Measurements from ENCODE around the gene RXRB. TPM values are rescaled to one million over a fixed set of nuclear protein-coding genes. Genes with fewer than 3 reads are reported as not detected.
A peak's percentile ranks its signal among the peaks of the same experiment; 100 is the strongest.

The RXRB gene
- total RNA-seq, 2 experiments from 2014 or later = 40.9 to 41.4 TPM

DNA sequence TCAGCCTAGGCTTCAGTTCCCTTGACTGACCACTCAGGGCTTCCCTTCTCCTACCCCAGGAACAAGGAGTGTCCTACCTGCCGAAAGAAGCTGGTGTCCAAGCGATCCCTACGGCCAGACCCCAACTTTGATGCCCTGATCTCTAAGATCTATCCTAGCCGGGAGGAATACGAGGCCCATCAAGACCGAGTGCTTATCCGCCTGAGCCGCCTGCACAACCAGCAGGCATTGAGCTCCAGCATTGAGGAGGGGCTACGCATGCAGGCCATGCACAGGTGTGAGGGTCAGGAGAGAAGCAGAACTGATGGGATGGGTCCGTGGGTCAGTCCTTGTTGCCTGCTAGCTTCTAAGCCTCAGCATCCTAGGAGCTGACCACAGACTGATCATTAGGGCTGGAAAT lies 9.4 kb upstream of the RXRB start:
- Mint-ChIP-seq H3K27me3 (peaks cover 20% of the 10 kb centered on the region), H3K9me3 (no peaks in the 10 kb centered on the region), H3K4me1 (ENCODE audit: low read depth) (peaks cover 55% of the 10 kb centered on the region), H3K27ac (no peak overlapping the region), H3K4me3 (peak overlapping the region; percentile 88), H3K36me3 (peaks cover 30% of the 10 kb centered on the region)
- DNase-seq = peak; percentile 5
- intact Hi-C loops (cut with micrococcal nuclease) = loop anchor here (5.0 kb wide), 1 partner anchor 368 kb away; the partner anchor contains the start of gene PSMB8
- ChIA-PET POLR2A (no interaction called here), CTCF (interaction anchor here (2.5 to 2.9 kb wide), 2 partner anchors 12 to 39 kb away, joined by 19 to 21 read pairs; no protein-coding TSS in a partner anchor)

DNA sequence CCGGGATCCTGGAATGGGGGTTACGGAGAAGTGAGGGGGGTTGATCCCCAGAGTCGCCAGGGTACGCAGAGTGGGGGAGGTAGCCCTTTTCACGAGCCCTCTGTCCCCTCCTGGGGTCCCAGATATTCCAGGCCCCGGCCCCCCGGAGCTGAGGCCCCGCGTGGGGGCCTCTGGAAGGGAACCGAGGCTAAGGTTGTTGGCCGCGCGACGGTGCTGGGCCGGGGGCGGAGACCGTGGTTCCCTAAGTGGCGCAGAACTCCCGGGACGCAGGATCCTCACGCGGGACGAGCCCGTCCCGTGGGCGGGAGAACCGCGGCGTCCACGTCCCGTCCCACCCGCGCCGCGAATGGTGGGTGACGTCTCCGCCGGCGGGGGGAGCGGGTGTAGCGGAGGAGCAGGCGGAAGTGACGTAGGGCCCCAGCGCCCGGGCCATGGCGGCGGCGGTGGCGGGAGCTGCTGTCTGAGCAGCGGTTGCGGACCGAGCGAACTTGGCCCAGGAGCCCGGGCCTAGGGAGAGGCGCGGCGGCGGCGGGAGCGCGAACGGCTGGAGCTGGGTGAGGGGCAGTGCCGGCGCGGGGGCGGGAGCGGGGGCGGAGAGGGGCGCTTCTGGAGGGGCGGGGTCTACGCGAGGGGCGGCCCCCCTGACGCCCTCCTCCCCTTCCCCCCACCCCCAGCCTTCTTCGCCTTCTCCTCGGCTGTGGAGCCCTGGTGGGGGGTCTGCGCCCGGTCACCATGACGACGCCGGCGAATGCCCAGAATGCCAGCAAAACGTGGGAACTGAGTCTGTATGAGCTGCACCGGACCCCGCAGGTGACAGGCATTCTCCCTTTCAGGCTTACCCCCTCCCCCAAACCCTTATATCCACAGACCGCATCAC lies 7.9 kb upstream of the RXRB start, which contains the start of gene RING1:
Gene RING1 (plus strand): TSS at position 410 of the 877 bp plus-strand sequence. CDS start 323 bp downstream, at position 733.
- H3K4me3 Mint-ChIP-seq = peak within 1 kb of the TSS; percentile 88
- H3K36me3 Mint-ChIP-seq = peaks cover 37% of the 10 kb centered on the region
- CTCF ChIA-PET = interaction anchor here (0.6 to 2.9 kb wide), 8 partner anchors 10 to 224 kb away, joined by 3 to 21 read pairs (median 4); partner anchors contain the start of genes RGL2 and VPS52
- peak within 1 kb of the TSS; percentile 84 for H3K27ac Mint-ChIP-seq
- intact Hi-C loops (cut with micrococcal nuclease) = loop anchor here (5.0 kb wide), 1 partner anchor 366 kb away; the partner anchor contains the start of gene PSMB8
- H3K27me3 Mint-ChIP-seq = peaks cover 10% of the 10 kb centered on the region
- peak; percentile 89 for DNase-seq
- H3K4me1 Mint-ChIP-seq (ENCODE audit: low read depth) = peaks cover 57% of the 10 kb centered on the region
- POLR2A ChIA-PET = interaction anchor here (1.0 to 2.0 kb wide), 6 partner anchors 9 to 236 kb away, joined by 3 to 9 read pairs (median 6); partner anchors contain the start of genes RPS18 and VPS52
- no peaks in the 10 kb centered on the region for H3K9me3 Mint-ChIP-seq

DNA sequence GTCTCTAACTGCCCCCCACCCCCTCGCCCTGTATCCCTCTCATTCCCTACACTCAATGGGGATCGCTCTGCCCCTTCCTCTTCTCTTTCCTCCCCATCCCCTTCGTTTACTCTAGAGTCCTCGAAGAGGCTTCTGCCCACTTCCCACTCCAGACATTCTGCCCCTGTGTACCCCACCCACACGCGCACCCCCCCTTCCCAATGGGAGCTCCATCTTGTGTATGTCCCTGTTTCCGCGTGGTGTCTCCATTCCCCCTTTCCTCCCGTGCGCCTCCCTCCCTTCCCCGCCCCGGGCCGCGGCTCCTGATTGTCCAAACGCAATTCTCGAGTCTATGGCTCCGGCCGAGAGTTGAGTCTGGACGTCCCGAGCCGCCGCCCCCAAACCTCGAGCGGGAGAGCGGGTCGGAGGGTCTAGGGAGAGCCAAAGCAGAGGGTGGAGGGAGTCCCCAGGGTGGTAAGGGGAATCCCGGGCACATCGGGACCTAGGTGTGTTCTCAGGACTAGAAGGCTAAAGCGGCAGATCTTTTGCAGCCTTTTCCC lies 7.2 kb upstream of the RXRB start:
- DNase-seq = peak; percentile 30
- H3K9me3 Mint-ChIP-seq = no peaks in the 10 kb centered on the region
- peaks cover 2% of the 10 kb centered on the region for H3K27me3 Mint-ChIP-seq
- ChIA-PET CTCF (interaction anchor here (1.3 to 2.9 kb wide), 5 partner anchors 9 to 223 kb away, joined by 4 to 21 read pairs (median 5); partner anchors contain the start of gene RGL2), POLR2A (interaction anchor here (1.3 to 2.0 kb wide), 3 partner anchors 8 to 41 kb away, joined by 5 to 9 read pairs (median 8); no protein-coding TSS in a partner anchor)
- peak overlapping the region; percentile 84 for H3K27ac Mint-ChIP-seq
- H3K4me1 Mint-ChIP-seq (ENCODE audit: low read depth) = peaks cover 57% of the 10 kb centered on the region
- peak overlapping the region; percentile 88 for H3K4me3 Mint-ChIP-seq
- intact Hi-C loops (cut with micrococcal nuclease) = loop anchor here (5.0 kb wide), 1 partner anchor 365 kb away; the partner anchor contains the start of gene PSMB8
- H3K36me3 Mint-ChIP-seq = peaks cover 44% of the 10 kb centered on the region

DNA sequence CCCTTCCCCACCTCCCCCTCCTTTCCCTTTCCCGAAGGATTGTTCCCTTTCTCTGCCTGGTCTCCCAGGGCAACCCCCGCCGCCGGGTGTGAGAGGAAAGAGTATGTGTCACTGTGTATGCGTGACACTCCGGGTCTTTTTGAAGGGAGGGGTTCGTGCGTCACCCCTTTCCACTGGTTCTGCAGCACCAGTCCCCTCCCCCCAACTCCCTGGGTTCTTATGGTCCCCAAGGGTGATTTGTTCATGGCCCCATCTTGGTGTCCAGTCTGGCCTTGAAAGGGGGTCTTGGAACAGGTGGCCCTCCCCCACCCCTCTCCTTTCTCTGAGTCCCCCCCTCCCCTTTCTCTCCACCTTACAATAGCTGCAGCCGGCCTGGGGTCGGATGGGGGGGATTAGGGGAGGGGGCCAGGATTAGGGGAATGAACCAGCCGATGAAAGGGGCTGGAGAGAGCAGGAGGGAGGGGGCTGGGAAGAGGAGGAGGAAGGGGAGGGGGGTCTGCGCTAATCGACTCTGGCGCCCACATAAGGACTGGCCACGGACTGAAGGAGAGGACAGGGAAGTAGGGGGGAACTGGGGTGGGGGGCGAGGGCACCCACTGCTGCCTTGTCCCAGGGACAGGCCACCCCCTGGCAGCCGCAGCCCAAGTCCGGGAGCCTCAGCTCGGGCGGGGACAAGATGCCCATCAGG lies 6.5 kb upstream of the RXRB start:
- Mint-ChIP-seq H3K36me3 (peaks cover 44% of the 10 kb centered on the region), H3K9me3 (no peaks in the 10 kb centered on the region), H3K4me3 (peak overlapping the region; percentile 88), H3K27me3 (no peaks in the 10 kb centered on the region), H3K4me1 (ENCODE audit: low read depth) (peaks cover 61% of the 10 kb centered on the region), H3K27ac (peak overlapping the region; percentile 91)
- CTCF ChIA-PET = no interaction called here
- intact Hi-C loops (cut with micrococcal nuclease) = loop anchor here (5.0 kb wide), 1 partner anchor 365 kb away; the partner anchor contains the start of gene PSMB8
- no peak for DNase-seq
- POLR2A ChIA-PET = no interaction called here

DNA sequence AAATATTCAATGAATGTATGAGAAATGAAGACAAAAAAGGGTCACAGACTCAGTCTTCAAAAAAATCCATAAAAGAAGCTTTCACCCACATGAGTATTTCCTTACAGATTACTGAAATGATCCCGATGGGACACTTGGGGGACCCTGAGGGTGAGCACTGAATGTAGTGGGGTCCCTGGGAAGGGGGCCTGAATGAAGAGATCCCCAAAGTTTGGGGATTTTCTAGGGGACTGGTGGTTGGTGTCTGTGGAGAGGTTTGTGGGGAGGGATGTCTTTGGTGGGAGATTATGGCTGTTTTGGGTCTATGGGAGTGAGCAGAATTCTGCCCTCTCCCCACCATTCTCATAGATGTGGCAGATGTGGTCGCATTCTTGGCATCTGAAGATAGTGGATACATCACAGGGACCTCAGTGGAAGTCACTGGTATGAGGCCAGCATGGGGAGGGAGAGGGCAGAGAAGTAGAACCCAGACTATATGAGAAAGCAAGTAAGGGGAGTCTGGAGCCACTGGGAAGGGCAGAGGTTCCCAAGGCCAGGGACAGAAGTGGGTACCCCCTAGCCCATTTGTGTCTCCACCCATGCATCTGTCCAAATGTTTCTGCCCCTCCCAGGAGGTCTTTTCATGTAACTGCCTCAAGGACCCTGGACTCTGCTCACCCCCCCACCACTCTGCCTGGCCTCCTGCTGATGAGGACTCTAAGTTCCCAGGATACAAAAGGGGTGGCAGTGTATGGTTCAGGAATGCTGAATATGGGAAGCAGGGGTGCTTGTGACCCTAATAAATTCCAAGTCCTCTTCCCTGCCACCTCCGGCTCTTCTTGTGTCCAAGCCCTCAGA lies 5.8 kb upstream of the RXRB start:
- DNase-seq = peak; percentile 47
- POLR2A ChIA-PET = interaction anchor here (2.0 kb wide), 1 partner anchor 44 kb away, joined by 9 read pairs; no protein-coding TSS in a partner anchor
- Mint-ChIP-seq H3K27ac (peak overlapping the region; percentile 91), H3K4me1 (ENCODE audit: low read depth) (peaks cover 67% of the 10 kb centered on the region), H3K9me3 (no peaks in the 10 kb centered on the region), H3K36me3 (peaks cover 46% of the 10 kb centered on the region), H3K27me3 (no peaks in the 10 kb centered on the region), H3K4me3 (peak overlapping the region; percentile 85)
- CTCF ChIA-PET = interaction anchor here (1.9 to 3.8 kb wide), 2 partner anchors 42 to 66 kb away, joined by 6 to 16 read pairs; partner anchors contain the start of genes RPS18 and VPS52
- intact Hi-C loops (cut with micrococcal nuclease) = loop anchor here (5.0 kb wide), 1 partner anchor 364 kb away; the partner anchor contains the start of gene PSMB8

DNA sequence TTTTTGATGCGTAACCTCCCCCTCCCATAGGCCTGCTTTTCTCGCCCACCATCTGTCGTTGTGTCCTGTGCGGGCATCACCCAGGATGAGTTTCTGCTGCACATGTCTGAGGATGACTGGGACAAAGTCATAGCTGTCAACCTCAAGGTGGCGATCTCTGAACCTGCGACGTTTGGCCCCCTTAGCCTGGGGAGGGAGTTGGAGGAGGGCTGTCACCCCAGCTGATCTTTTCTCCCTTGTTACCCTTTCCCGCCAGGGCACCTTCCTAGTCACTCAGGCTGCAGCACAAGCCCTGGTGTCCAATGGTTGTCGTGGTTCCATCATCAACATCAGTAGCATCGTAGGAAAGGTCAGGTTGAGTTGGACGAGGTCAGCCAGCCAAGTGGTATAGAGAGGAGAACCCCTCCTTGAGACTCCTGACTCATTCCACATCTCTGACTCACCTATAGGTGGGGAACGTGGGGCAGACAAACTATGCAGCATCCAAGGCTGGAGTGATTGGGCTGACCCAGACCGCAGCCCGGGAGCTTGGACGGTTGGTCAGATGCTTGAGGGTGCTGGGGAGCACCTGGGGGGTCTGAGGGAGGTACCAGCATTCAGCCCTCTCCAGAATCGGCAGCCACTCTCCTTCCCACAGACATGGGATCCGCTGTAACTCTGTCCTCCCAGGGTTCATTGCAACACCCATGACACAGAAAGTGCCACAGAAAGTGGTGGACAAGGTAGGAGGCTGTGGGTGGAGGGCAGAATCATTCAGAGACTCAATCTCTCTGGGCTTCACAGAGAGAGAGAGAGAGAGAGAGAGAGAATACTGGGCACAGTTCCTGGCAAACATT lies 4.9 kb upstream of the RXRB start:
- Mint-ChIP-seq H3K27me3 (no peaks in the 10 kb centered on the region), H3K4me1 (ENCODE audit: low read depth) (peaks cover 67% of the 10 kb centered on the region), H3K9me3 (no peaks in the 10 kb centered on the region), H3K27ac (peak overlapping the region; percentile 91), H3K4me3 (peak overlapping the region; percentile 85), H3K36me3 (peaks cover 46% of the 10 kb centered on the region)
- intact Hi-C loops (cut with micrococcal nuclease) = loop anchor here (1.0 to 5.0 kb wide), 6 partner anchors 37 to 363 kb away; partner anchors contain the start of genes PSMB8, RPS18 and TAPBP
- peak; percentile 83 for DNase-seq
- CTCF ChIA-PET = interaction anchor here (0.8 to 3.8 kb wide), 6 partner anchors 42 to 140 kb away, joined by 3 to 16 read pairs (median 4); partner anchors contain the start of genes RGL2, RPS18 and VPS52
- POLR2A ChIA-PET = interaction anchor here (0.6 to 2.0 kb wide), 7 partner anchors 22 to 235 kb away, joined by 3 to 9 read pairs (median 4); partner anchors contain the start of genes RPS18 and VPS52

DNA sequence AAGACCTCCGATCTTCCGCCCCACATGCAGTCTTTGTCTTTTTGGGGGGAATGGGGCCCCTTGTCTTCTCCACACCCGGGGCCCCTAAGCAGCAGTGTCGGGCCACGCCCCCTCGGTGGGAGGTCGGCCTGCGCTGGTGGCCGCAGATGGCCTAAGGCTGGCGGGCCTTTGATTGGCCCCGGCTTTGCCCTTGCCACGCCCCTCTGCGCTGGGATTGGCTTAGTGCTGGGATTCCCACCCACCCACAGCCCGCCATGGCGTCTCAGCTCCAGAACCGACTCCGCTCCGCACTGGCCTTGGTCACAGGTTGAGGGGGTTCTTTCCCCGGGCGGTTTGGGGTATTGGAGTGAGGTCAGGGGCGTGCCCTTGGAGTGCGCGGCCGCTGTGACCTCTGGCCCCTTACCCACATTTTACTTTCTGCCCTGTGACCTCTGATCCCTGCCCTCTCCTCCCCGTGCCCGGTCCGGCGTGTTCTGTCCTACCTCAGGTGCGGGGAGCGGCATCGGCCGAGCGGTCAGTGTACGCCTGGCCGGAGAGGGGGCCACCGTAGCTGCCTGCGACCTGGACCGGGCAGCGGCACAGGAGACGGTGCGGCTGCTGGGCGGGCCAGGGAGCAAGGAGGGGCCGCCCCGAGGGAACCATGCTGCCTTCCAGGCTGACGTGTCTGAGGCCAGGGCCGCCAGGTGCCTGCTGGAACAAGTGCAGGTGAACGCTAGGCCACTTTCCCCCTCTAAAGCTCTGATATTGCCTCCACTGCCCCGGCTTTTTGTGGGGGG lies 4.1 kb upstream of the RXRB start, which contains the start of gene HSD17B8:
Gene HSD17B8 (plus strand): TSS at position 241 of the 776 bp plus-strand sequence. CDS start 14 bp downstream, at position 255.
- Mint-ChIP-seq H3K36me3 (peaks cover 38% of the 10 kb centered on the region), H3K4me1 (ENCODE audit: low read depth) (peaks cover 61% of the 10 kb centered on the region), H3K9me3 (no peaks in the 10 kb centered on the region), H3K4me3 (peak within 1 kb of the TSS; percentile 85), H3K27me3 (no peaks in the 10 kb centered on the region), H3K27ac (peak within 1 kb of the TSS; percentile 91)
- intact Hi-C loops (cut with micrococcal nuclease) = loop anchor here (1.0 to 5.0 kb wide), 6 partner anchors 38 to 362 kb away; partner anchors contain the start of genes PSMB8, RPS18 and TAPBP
- POLR2A ChIA-PET = interaction anchor here (0.6 to 2.0 kb wide), 9 partner anchors 21 to 234 kb away, joined by 3 to 9 read pairs (median 4); partner anchors contain the start of genes B3GALT4, RPS18 and VPS52
- CTCF ChIA-PET = interaction anchor here (0.8 to 3.8 kb wide), 6 partner anchors 43 to 140 kb away, joined by 3 to 16 read pairs (median 4); partner anchors contain the start of genes RGL2, RPS18 and VPS52
- peak; percentile 96 for DNase-seq

DNA sequence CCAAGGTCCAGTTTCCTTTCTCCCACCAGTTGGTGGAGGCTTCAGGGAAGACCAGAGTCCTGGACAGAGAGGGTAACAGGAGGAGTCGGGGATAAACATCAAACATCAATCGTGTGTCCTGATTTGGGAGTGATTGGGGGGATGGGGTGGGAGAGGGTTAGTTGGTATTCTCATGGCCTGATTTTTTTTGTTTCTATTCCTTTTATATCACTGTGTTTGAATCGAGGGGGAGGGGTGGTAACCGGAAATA lies 3.6 kb upstream of the RXRB start:
- Mint-ChIP-seq H3K36me3 (peaks cover 33% of the 10 kb centered on the region), H3K9me3 (no peaks in the 10 kb centered on the region), H3K4me1 (ENCODE audit: low read depth) (peaks cover 61% of the 10 kb centered on the region), H3K27me3 (no peaks in the 10 kb centered on the region), H3K27ac (peak overlapping the region; percentile 91), H3K4me3 (peak overlapping the region; percentile 85)
- no peak for DNase-seq
- POLR2A ChIA-PET = interaction anchor here (0.6 to 2.0 kb wide), 4 partner anchors 44 to 232 kb away, joined by 3 to 9 read pairs (median 6); partner anchors contain the start of gene B3GALT4
- CTCF ChIA-PET = interaction anchor here (1.0 to 3.8 kb wide), 4 partner anchors 44 to 141 kb away, joined by 3 to 16 read pairs (median 6); partner anchors contain the start of genes RPS18 and VPS52
- intact Hi-C loops (cut with micrococcal nuclease) = loop anchor here (2.0 kb wide), 2 partner anchors 111 to 233 kb away; partner anchors contain the start of gene TAPBP

Measured in activated CD4-positive, alpha-beta memory T cell treated with anti-CD3 and anti-CD28 coated beads for 36 hours (primary cell).